ENCODE measurements around the gene NHEJ1. TPM values are rescaled to one million over a fixed set of nuclear protein-coding genes. Genes with fewer than 3 reads are reported as not detected.

NHEJ1 gene
- total and polyA plus RNA-seq, 9 of the 15 experiments (the other 6 are each of a cell fraction or from before 2014, with no cell fraction given): 9.0 to 23.7 (median 13.9) TPM

DNA sequence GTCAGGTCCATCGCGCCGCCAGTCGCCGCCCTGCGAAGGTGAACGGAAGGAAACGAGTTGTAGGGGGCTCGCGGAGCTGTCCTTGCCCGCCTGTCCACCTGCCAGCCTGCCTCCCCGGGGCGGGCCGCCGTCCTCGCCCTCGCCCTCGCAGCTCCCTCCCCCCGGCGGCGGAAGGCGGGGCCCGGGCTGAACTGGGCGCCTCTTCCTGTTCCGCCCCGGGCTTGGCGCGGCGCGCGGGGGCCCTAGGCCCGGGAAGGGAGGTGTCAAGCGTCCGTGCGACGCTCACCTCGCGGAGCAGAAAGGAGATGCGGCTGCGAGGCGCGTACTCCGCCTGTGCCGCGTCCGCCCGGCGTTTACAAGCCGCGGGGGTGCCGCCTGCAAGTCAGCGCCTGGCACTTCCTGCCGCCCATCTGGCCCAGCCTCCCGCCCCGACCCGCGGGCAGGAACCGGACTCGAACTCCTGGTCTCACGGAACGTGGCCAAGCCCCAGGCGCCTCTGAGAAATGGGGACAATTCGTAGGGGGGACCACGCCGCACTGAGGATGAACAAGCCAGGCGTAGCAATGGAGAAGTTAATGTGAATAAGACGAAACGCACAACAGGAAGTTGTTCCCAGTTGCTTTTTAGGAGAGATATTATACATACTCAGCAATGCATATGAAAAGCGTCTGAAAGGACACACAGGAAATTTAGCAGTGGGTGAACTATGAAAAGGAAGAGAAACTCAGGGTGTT is 16.4 kb upstream of the NHEJ1 start, which contains the start of gene CNPPD1 (continued):
- TF ChIP-seq GTF2A2 (tag; IDR thresholded peaks at IDR 0.05): no peak
- TF ChIP-seq, protein P1, sequence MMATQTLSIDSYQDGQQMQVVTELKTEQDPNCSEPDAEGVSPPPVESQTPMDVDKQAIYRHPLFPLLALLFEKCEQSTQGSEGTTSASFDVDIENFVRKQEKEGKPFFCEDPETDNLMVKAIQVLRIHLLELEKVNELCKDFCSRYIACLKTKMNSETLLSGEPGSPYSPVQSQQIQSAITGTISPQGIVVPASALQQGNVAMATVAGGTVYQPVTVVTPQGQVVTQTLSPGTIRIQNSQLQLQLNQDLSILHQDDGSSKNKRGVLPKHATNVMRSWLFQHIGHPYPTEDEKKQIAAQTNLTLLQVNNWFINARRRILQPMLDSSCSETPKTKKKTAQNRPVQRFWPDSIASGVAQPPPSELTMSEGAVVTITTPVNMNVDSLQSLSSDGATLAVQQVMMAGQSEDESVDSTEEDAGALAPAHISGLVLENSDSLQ (IDR thresholded peaks at IDR 0.05): no peak
- no peak for TF ChIP-seq CHD4 (IDR thresholded peaks at IDR 0.05; ENCODE audit: insufficient read depth, insufficient replicate concordance, low read depth, low read length, poor library complexity, severe bottlenecking)
- TF ChIP-seq SIRT6 (IDR thresholded peaks at IDR 0.05; ENCODE audit: low read depth, low read length): no peak
- TF ChIP-seq BACH1 (tag; IDR thresholded peaks at IDR 0.05): no peak
- TF ChIP-seq RAD21 (CRISPR knock-in tag; conservative IDR thresholded peaks at IDR 0.05 in 1 of 2, IDR thresholded peaks at IDR 0.05 in 1 of 2): no peak
- TF ChIP-seq, protein P2, sequence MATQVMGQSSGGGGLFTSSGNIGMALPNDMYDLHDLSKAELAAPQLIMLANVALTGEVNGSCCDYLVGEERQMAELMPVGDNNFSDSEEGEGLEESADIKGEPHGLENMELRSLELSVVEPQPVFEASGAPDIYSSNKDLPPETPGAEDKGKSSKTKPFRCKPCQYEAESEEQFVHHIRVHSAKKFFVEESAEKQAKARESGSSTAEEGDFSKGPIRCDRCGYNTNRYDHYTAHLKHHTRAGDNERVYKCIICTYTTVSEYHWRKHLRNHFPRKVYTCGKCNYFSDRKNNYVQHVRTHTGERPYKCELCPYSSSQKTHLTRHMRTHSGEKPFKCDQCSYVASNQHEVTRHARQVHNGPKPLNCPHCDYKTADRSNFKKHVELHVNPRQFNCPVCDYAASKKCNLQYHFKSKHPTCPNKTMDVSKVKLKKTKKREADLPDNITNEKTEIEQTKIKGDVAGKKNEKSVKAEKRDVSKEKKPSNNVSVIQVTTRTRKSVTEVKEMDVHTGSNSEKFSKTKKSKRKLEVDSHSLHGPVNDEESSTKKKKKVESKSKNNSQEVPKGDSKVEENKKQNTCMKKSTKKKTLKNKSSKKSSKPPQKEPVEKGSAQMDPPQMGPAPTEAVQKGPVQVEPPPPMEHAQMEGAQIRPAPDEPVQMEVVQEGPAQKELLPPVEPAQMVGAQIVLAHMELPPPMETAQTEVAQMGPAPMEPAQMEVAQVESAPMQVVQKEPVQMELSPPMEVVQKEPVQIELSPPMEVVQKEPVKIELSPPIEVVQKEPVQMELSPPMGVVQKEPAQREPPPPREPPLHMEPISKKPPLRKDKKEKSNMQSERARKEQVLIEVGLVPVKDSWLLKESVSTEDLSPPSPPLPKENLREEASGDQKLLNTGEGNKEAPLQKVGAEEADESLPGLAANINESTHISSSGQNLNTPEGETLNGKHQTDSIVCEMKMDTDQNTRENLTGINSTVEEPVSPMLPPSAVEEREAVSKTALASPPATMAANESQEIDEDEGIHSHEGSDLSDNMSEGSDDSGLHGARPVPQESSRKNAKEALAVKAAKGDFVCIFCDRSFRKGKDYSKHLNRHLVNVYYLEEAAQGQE (IDR thresholded peaks at IDR 0.05; ENCODE audit: borderline replicate concordance): no peak; the same call in 1 of the 2 replicates
- TF ChIP-seq, protein P2 (CRISPR knock-in tag; IDR thresholded peaks at IDR 0.05; ENCODE audit: low read depth): 0 out of 2 replicates have a peak, but pooled peaks have one; percentile 48
- TF ChIP-seq SETDB1 (IDR thresholded peaks at IDR 0.05; ENCODE audit: low read length): no peak
- TF ChIP-seq KLF16 (IDR thresholded peaks at IDR 0.05): no peak
- TF ChIP-seq MAFG (tag; conservative IDR thresholded peaks at IDR 0.05): no peak
- no peak for TF ChIP-seq ZNF75A (CRISPR knock-in tag; IDR thresholded peaks at IDR 0.05)
- TF ChIP-seq ELF1 (tag; IDR thresholded peaks at IDR 0.05): peak; percentile 86
- no peak for TF ChIP-seq DPF2 (IDR thresholded peaks at IDR 0.05)
- TF ChIP-seq CBX2 (IDR thresholded peaks at IDR 0.05; ENCODE audit: insufficient read depth, low read length, poor library complexity, severe bottlenecking): no peak
- TF ChIP-seq ETV5 (CRISPR knock-in tag; IDR thresholded peaks at IDR 0.05; ENCODE audit: low read depth): peak; percentile 65; the same call in 1 of the 2 replicates
- TF ChIP-seq ZNF311 (CRISPR knock-in tag; IDR thresholded peaks at IDR 0.05): no peak

Measured in K562 (cell line).